ENCODE measurements around the gene CPZ.

Gene CPZ

GRCh38 chr4:8549352-8549931 lies 43.1 kb upstream of the CPZ start:
- no peak overlapping the region for H3K27ac ChIP-seq (ENCODE audit: low read length)

GRCh38 chr4:8550691-8551090 lies 41.9 kb upstream of the CPZ start:
- Histone ChIP-seq H3K36me3 (ENCODE audit: insufficient read depth, low read depth, low read length) (no peaks in the 10 kb centered on the region), H3K9me3 (ENCODE audit: insufficient read depth, low read depth, low read length) (no peaks in the 10 kb centered on the region), H3K27me3 (ENCODE audit: insufficient read depth, low read length) (0 out of 2 replicates have a peak, but pooled peaks cover 6% of the 10 kb centered on the region), H3K9ac (ENCODE audit: low read depth, low read length) (no peak overlapping the region), H3K4me1 (ENCODE audit: insufficient read depth, low read length) (no peaks in the 10 kb centered on the region), H3K4me3 (ENCODE audit: low read length) (no peak overlapping the region), H3K27ac (ENCODE audit: low read length) (no peak overlapping the region)

More at GRCh38 chr4:8549352-8549931, 43.1 kb upstream of the CPZ start:
- no peak overlapping the region for H3K4me3 ChIP-seq (ENCODE audit: low read length)
- no peaks in the 10 kb centered on the region for H3K9me3 ChIP-seq (ENCODE audit: insufficient read depth, low read depth, low read length)
- H3K27me3 ChIP-seq (ENCODE audit: insufficient read depth, low read length) = 0 out of 2 replicates have a peak, but pooled peaks cover 6% of the 10 kb centered on the region
- H3K4me1 ChIP-seq (ENCODE audit: insufficient read depth, low read length) = 0 out of 2 replicates have a peak, but pooled peaks cover 2% of the 10 kb centered on the region
- H3K9ac ChIP-seq (ENCODE audit: low read depth, low read length) = no peak overlapping the region
- H3K36me3 ChIP-seq (ENCODE audit: insufficient read depth, low read depth, low read length) = no peaks in the 10 kb centered on the region

- Histone ChIP-seq H3K36me3 (ENCODE audit: insufficient read depth, low read depth, low read length) (no peaks in the 10 kb centered on the region), H3K9ac (ENCODE audit: low read depth, low read length) (no peak overlapping the region), H3K9me3 (ENCODE audit: insufficient read depth, low read depth, low read length) (no peaks in the 10 kb centered on the region), H3K27me3 (ENCODE audit: insufficient read depth, low read length) (no peaks in the 10 kb centered on the region), H3K4me3 (ENCODE audit: low read length) (no peak overlapping the region), H3K27ac (ENCODE audit: low read length) (no peak overlapping the region), H3K4me1 (ENCODE audit: insufficient read depth, low read length) (no peaks in the 10 kb centered on the region)
Measured at GRCh38 chr4:8552024-8552423, 40.5 kb upstream of the CPZ start.

GRCh38 chr4:8552581-8553205 lies 39.9 kb upstream of the CPZ start:
- H3K9me3 ChIP-seq (ENCODE audit: insufficient read depth, low read depth, low read length) = no peaks in the 10 kb centered on the region
- H3K4me1 ChIP-seq (ENCODE audit: insufficient read depth, low read length) = no peaks in the 10 kb centered on the region
- no peaks in the 10 kb centered on the region for H3K27me3 ChIP-seq (ENCODE audit: insufficient read depth, low read length)
- no peak overlapping the region for H3K27ac ChIP-seq (ENCODE audit: low read length)
- H3K9ac ChIP-seq (ENCODE audit: low read depth, low read length) = no peak overlapping the region
- H3K4me3 ChIP-seq (ENCODE audit: low read length) = no peak overlapping the region
- H3K36me3 ChIP-seq (ENCODE audit: insufficient read depth, low read depth, low read length) = no peaks in the 10 kb centered on the region

- no peaks in the 10 kb centered on the region for H3K27me3 ChIP-seq (ENCODE audit: insufficient read depth, low read length)
- H3K4me1 ChIP-seq (ENCODE audit: insufficient read depth, low read length) = no peaks in the 10 kb centered on the region
- no peaks in the 10 kb centered on the region for H3K36me3 ChIP-seq (ENCODE audit: insufficient read depth, low read depth, low read length)
- H3K9me3 ChIP-seq (ENCODE audit: insufficient read depth, low read depth, low read length) = no peaks in the 10 kb centered on the region
- H3K4me3 ChIP-seq (ENCODE audit: low read length) = no peak overlapping the region
- H3K27ac ChIP-seq (ENCODE audit: low read length) = no peak overlapping the region
- H3K9ac ChIP-seq (ENCODE audit: low read depth, low read length) = no peak overlapping the region
Measured at GRCh38 chr4:8553216-8553615, 39.3 kb upstream of the CPZ start.

- H3K4me3 ChIP-seq (ENCODE audit: low read length) = no peak overlapping the region
- no peaks in the 10 kb centered on the region for H3K4me1 ChIP-seq (ENCODE audit: insufficient read depth, low read length)
- no peaks in the 10 kb centered on the region for H3K36me3 ChIP-seq (ENCODE audit: insufficient read depth, low read depth, low read length)
- H3K9me3 ChIP-seq (ENCODE audit: insufficient read depth, low read depth, low read length) = no peaks in the 10 kb centered on the region
- no peak overlapping the region for H3K27ac ChIP-seq (ENCODE audit: low read length)
- H3K27me3 ChIP-seq (ENCODE audit: insufficient read depth, low read length) = no peaks in the 10 kb centered on the region
- no peak overlapping the region for H3K9ac ChIP-seq (ENCODE audit: low read depth, low read length)
Measured at GRCh38 chr4:8553991-8554405, 38.6 kb upstream of the CPZ start.

- H3K4me3 ChIP-seq (ENCODE audit: low read length) = no peak overlapping the region
- no peaks in the 10 kb centered on the region for H3K4me1 ChIP-seq (ENCODE audit: insufficient read depth, low read length)
- no peak overlapping the region for H3K9ac ChIP-seq (ENCODE audit: low read depth, low read length)
- H3K27ac ChIP-seq (ENCODE audit: low read length) = no peak overlapping the region
- H3K36me3 ChIP-seq (ENCODE audit: insufficient read depth, low read depth, low read length) = no peaks in the 10 kb centered on the region
- no peaks in the 10 kb centered on the region for H3K27me3 ChIP-seq (ENCODE audit: insufficient read depth, low read length)
- H3K9me3 ChIP-seq (ENCODE audit: insufficient read depth, low read depth, low read length) = no peaks in the 10 kb centered on the region
Measured at GRCh38 chr4:8554555-8555100, 37.9 kb upstream of the CPZ start.

GRCh38 chr4:8555716-8556115 lies 36.8 kb upstream of the CPZ start:
- H3K9me3 ChIP-seq (ENCODE audit: insufficient read depth, low read depth, low read length) = no peaks in the 10 kb centered on the region
- H3K9ac ChIP-seq (ENCODE audit: low read depth, low read length) = no peak overlapping the region
- no peaks in the 10 kb centered on the region for H3K27me3 ChIP-seq (ENCODE audit: insufficient read depth, low read length)
- H3K4me3 ChIP-seq (ENCODE audit: low read length) = no peak overlapping the region
- H3K27ac ChIP-seq (ENCODE audit: low read length) = no peak overlapping the region
- no peaks in the 10 kb centered on the region; the same call in 1 of the 2 replicates for H3K4me1 ChIP-seq (ENCODE audit: insufficient read depth, low read length)
- no peaks in the 10 kb centered on the region for H3K36me3 ChIP-seq (ENCODE audit: insufficient read depth, low read depth, low read length)

- no peak overlapping the region for H3K4me3 ChIP-seq (ENCODE audit: low read length)
- no peaks in the 10 kb centered on the region for H3K9me3 ChIP-seq (ENCODE audit: insufficient read depth, low read depth, low read length)
- no peak overlapping the region for H3K9ac ChIP-seq (ENCODE audit: low read depth, low read length)
- H3K27ac ChIP-seq (ENCODE audit: low read length) = no peak overlapping the region
- no peaks in the 10 kb centered on the region; the same call in 1 of the 2 replicates for H3K4me1 ChIP-seq (ENCODE audit: insufficient read depth, low read length)
- H3K27me3 ChIP-seq (ENCODE audit: insufficient read depth, low read length) = no peaks in the 10 kb centered on the region
- H3K36me3 ChIP-seq (ENCODE audit: insufficient read depth, low read depth, low read length) = no peaks in the 10 kb centered on the region
Measured at GRCh38 chr4:8556341-8557150, 36.0 kb upstream of the CPZ start.

- Histone ChIP-seq H3K9ac (ENCODE audit: low read depth, low read length) (no peak overlapping the region), H3K9me3 (ENCODE audit: insufficient read depth, low read depth, low read length) (no peaks in the 10 kb centered on the region), H3K36me3 (ENCODE audit: insufficient read depth, low read depth, low read length) (no peaks in the 10 kb centered on the region), H3K4me1 (ENCODE audit: insufficient read depth, low read length) (peaks cover 8% of the 10 kb centered on the region), H3K27me3 (ENCODE audit: insufficient read depth, low read length) (no peaks in the 10 kb centered on the region), H3K27ac (ENCODE audit: low read length) (no peak overlapping the region), H3K4me3 (ENCODE audit: low read length) (no peak overlapping the region)
Measured at GRCh38 chr4:8557151-8558076, 35.2 kb upstream of the CPZ start.

All from iPS-20b (cell line).